H9 (cell line): ENCODE data around the gene GINM1. TPM values are rescaled to one million over a fixed set of nuclear protein-coding genes. Genes with fewer than 3 reads are reported as not detected.

Experiments
- DNase-seq: peaks from one replicate; pipeline ENCODE4 v3.0.0-alpha.2; 2017
- H2AFZ ChIP-seq: one replicate; pipeline ENCODE4 v1.6.1; 2013; ENCODE audit warnings: mild to moderate bottlenecking, low read length, control low read depth, moderate library complexity
- H2AK5ac ChIP-seq: 2 replicates; pipeline ENCODE4 v1.6.1; 2013; ENCODE audit warnings: low read length, control low read depth, mixed read lengths; ENCODE audit not compliant: insufficient read length
- H2BK120ac ChIP-seq: one replicate; pipeline ENCODE4 v1.6.1; 2013; ENCODE audit warnings: low read depth, mild to moderate bottlenecking, low read length, control low read depth, inconsistent platforms; ENCODE audit not compliant: poor library complexity, severe bottlenecking
- H2BK12ac ChIP-seq: 2 replicates; pipeline ENCODE4 v1.6.1; 2013; ENCODE audit warnings: low read length, control low read depth, mixed read lengths, low read depth; ENCODE audit not compliant: insufficient read length
- H2BK15ac ChIP-seq: 2 replicates; pipeline ENCODE4 v1.6.1; 2013; ENCODE audit warnings: low read depth, low read length, control low read depth
- H2BK20ac ChIP-seq: one replicate; pipeline ENCODE4 v1.6.1; 2013; ENCODE audit warnings: low read depth, mild to moderate bottlenecking, low read length, control low read depth, inconsistent platforms; ENCODE audit not compliant: poor library complexity, severe bottlenecking
- H2BK5ac ChIP-seq: 2 replicates; pipeline ENCODE4 v1.6.1; 2013; ENCODE audit warnings: low read length, control low read depth, mixed read lengths; ENCODE audit not compliant: insufficient read length
- H3K14ac ChIP-seq: 2 replicates; pipeline ENCODE4 v1.6.1; 2013; ENCODE audit warnings: low read length, control low read depth; ENCODE audit not compliant: insufficient read depth
- H3K18ac ChIP-seq: 2 replicates; pipeline ENCODE4 v1.6.1; 2013; ENCODE audit warnings: low read depth, mild to moderate bottlenecking, mixed read lengths, low read length, control low read depth; ENCODE audit not compliant: insufficient read length
- H3K23ac ChIP-seq: 2 replicates; pipeline ENCODE4 v1.6.1; 2013; ENCODE audit warnings: low read length, control low read depth, mixed read lengths, low read depth; ENCODE audit not compliant: insufficient read length
- H3K23me2 ChIP-seq: 2 replicates; pipeline ENCODE4 v1.6.1; 2013; ENCODE audit warnings: low read depth, mild to moderate bottlenecking, mixed read lengths, low read length, control low read depth; ENCODE audit not compliant: insufficient read length, poor library complexity, severe bottlenecking
- H3K27ac ChIP-seq: 2 replicates; pipeline ENCODE4 v1.5.1; 2013; ENCODE audit warnings: low read length, control low read depth, mixed read lengths, low read depth; ENCODE audit not compliant: insufficient read length
- H3K27me3 ChIP-seq: 2 replicates; pipeline ENCODE4 v1.6.1; 2013; ENCODE audit warnings: low read length, control low read depth, inconsistent platforms; ENCODE audit not compliant: insufficient read depth
- H3K4ac ChIP-seq: 2 replicates; pipeline ENCODE4 v1.6.1; 2013; ENCODE audit warnings: low read depth, mild to moderate bottlenecking, control low read depth, inconsistent platforms, low read length, moderate library complexity
- H3K4me1 ChIP-seq: 2 replicates; pipeline ENCODE4 v1.6.1; 2013; ENCODE audit warnings: low read length, control low read depth, inconsistent platforms; ENCODE audit not compliant: insufficient read depth
- H3K4me2 ChIP-seq: 2 replicates; pipeline ENCODE4 v1.6.1; 2013; ENCODE audit warnings: low read length, control low read depth, mixed read lengths; ENCODE audit not compliant: insufficient read length, insufficient read depth
- H3K56ac ChIP-seq: 2 replicates; pipeline ENCODE4 v1.6.1; 2013; ENCODE audit warnings: low read depth, mild to moderate bottlenecking, mixed read lengths, low read length, control low read depth; ENCODE audit not compliant: insufficient read length
- H3K79me1 ChIP-seq: 2 replicates; pipeline ENCODE4 v1.6.1; 2013; ENCODE audit warnings: low read depth, mild to moderate bottlenecking, moderate library complexity, low read length, control low read depth, inconsistent platforms; ENCODE audit not compliant: insufficient read depth, poor library complexity, severe bottlenecking
- H3K79me2 ChIP-seq: 2 replicates; pipeline ENCODE4 v1.6.1; 2013; ENCODE audit warnings: low read length, control low read depth, inconsistent platforms; ENCODE audit not compliant: insufficient read depth
- H3K9ac ChIP-seq: 2 replicates; pipeline ENCODE4 v1.6.1; 2013; ENCODE audit warnings: low read length, control low read depth, mixed read lengths; ENCODE audit not compliant: insufficient read length; ENCODE audit errors: extremely low read depth
- H3K9me3 ChIP-seq: one replicate; pipeline ENCODE4 v1.6.1; 2013; ENCODE audit warnings: low read depth, low read length, inconsistent platforms; ENCODE audit not compliant: control insufficient read depth
- H3T11ph ChIP-seq: one replicate; pipeline ENCODE4 v1.6.1; 2013; ENCODE audit warnings: mild to moderate bottlenecking, low read length, control low read depth, inconsistent platforms
- H4K20me1 ChIP-seq: one replicate; pipeline ENCODE4 v1.6.1; 2013; ENCODE audit not compliant: control insufficient read depth, insufficient read length, insufficient read depth
- H4K5ac ChIP-seq: 2 replicates; pipeline ENCODE4 v1.6.1; 2013; ENCODE audit warnings: low read depth, mild to moderate bottlenecking, mixed read lengths, low read length, control low read depth; ENCODE audit not compliant: insufficient read length
- H4K8ac ChIP-seq: replicated peaks from 2 replicates; pipeline ENCODE4 v1.6.1; 2013; ENCODE audit warnings: low read length, control low read depth, mixed read lengths, low read depth; ENCODE audit not compliant: insufficient read length
- H4K91ac ChIP-seq: 2 replicates; pipeline ENCODE4 v1.6.1; 2013; ENCODE audit warnings: low read depth, mild to moderate bottlenecking, moderate library complexity, mixed read lengths, low read length, control low read depth; ENCODE audit not compliant: insufficient read length
- H3K27ac Mint-ChIP-seq, 3 experiments: 2 replicates in 2 of 3; 3 replicates in 1 of 3; pipeline ENCODE4 v1.8.0; 2020 to 2021; ENCODE audit warnings: mixed read lengths in 3 of 3, mild to moderate bottlenecking in 1 of 3, moderate library complexity in 1 of 3
- H3K27me3 Mint-ChIP-seq: 2 replicates; pipeline ENCODE4 v1.8.0; 2021; ENCODE audit warnings: low read depth, mild to moderate bottlenecking, moderate library complexity, mixed read lengths
- H3K36me3 Mint-ChIP-seq, 3 experiments: 2 replicates in 2 of 3; 3 replicates in 1 of 3; pipeline ENCODE4 v1.8.0; 2020 to 2021; ENCODE audit warnings: low read depth in 3 of 3, mixed read lengths in 3 of 3; ENCODE audit not compliant: insufficient read depth in 1 of 3
- H3K4me1 Mint-ChIP-seq, 2 experiments: 2 replicates each; pipeline ENCODE4 v1.8.0; 2020; ENCODE audit warnings: mixed read lengths in 2 of 2
- H3K4me3 Mint-ChIP-seq, 2 experiments: 2 replicates in 1 of 2; 3 replicates in 1 of 2; pipeline ENCODE4 v1.8.0; 2020 to 2021; ENCODE audit warnings: mild to moderate bottlenecking in 2 of 2, mixed read lengths in 2 of 2, moderate library complexity in 1 of 2
- H3K9me3 Mint-ChIP-seq, 2 experiments: 2 replicates in 1 of 2; 3 replicates in 1 of 2; pipeline ENCODE4 v1.8.0; 2020; ENCODE audit warnings: mild to moderate bottlenecking in 2 of 2, mixed read lengths in 2 of 2, moderate library complexity in 1 of 2
- CTCF ChIP-seq: fragments of 200-600 bp; sonication (generic); conservative IDR thresholded peaks from 3 replicates; pipeline ENCODE4 v1.8.0; 2021; ENCODE audit warnings: antibody characterized with exemption, mild to moderate bottlenecking
- total RNA-seq: library from RNA; stranded (reverse); gene quantifications from 2 replicates; pipeline ENCODE4 v1.2.1, GENCODE V29; 2021

Gene GINM1
- total RNA-seq, 1 experiment from 2014 or later, result 24.5 TPM

GRCh38 chr6:149558029-149558428 is 8.1 kb upstream of the GINM1 start:
- no peak overlapping the region for H2BK5ac ChIP-seq
- no peaks in the 10 kb centered on the region for H3K79me1 ChIP-seq
- Mint-ChIP-seq H3K27ac (no peak overlapping the region), H3K27me3 (peaks cover 28% of the 10 kb centered on the region), H3K4me1 (no peaks in the 10 kb centered on the region), H3K36me3 (no peaks in the 10 kb centered on the region), H3K4me3 (no peak overlapping the region), H3K9me3 (no peaks in the 10 kb centered on the region; a peak in 1 of 5 replicates)
- H3K18ac ChIP-seq, result no peak overlapping the region
- H2BK15ac ChIP-seq, result no peak overlapping the region
- no peak overlapping the region for H3K4ac ChIP-seq
- no peak overlapping the region for H4K91ac ChIP-seq
- DNase-seq, result no peak
- no peaks in the 10 kb centered on the region for H3K23me2 ChIP-seq
- H2BK12ac ChIP-seq, result no peak overlapping the region
- H3K4me1 ChIP-seq, result no peaks in the 10 kb centered on the region
- H3K23ac ChIP-seq, result no peak overlapping the region
- H2BK120ac ChIP-seq, result no peak overlapping the region
- H3T11ph ChIP-seq, result no peak overlapping the region
- H4K8ac ChIP-seq, result no peak overlapping the region
- H3K14ac ChIP-seq, result no peak overlapping the region
- no peak overlapping the region for H2AK5ac ChIP-seq
- H3K27ac ChIP-seq, result no peak overlapping the region
- no peaks in the 10 kb centered on the region for H3K79me2 ChIP-seq
- no peak overlapping the region for H3K56ac ChIP-seq
- H3K9me3 ChIP-seq, result no peaks in the 10 kb centered on the region
- H2AFZ ChIP-seq, result no peak overlapping the region
- H2BK20ac ChIP-seq, result no peak overlapping the region
- no peak overlapping the region for H3K9ac ChIP-seq
- TF ChIP-seq CTCF, result no peak
- H3K27me3 ChIP-seq, result no peaks in the 10 kb centered on the region
- H4K5ac ChIP-seq, result no peak overlapping the region
- H3K4me2 ChIP-seq, result no peak overlapping the region
- no peaks in the 10 kb centered on the region for H4K20me1 ChIP-seq
